GM12892 (cell line): ENCODE results near the gene SCUBE2.

Experiments
- POLR2A ChIP-seq: IDR thresholded peaks from 2 replicates; pipeline ENCODE4 v1.6.1; 2011; ENCODE audit warnings: low read depth, low read length, control low read depth
- POLR2AphosphoS5 ChIP-seq: IDR thresholded peaks from 2 replicates; pipeline ENCODE4 v1.6.1; 2011; ENCODE audit warnings: low read depth, low read length, control low read depth
- TAF1 ChIP-seq: IDR thresholded peaks from 2 replicates; pipeline ENCODE4 v1.6.1; 2011; ENCODE audit warnings: low read depth, mild to moderate bottlenecking, control low read depth, low read length, borderline replicate concordance

GRCh38 chr11:8973121-8973520 lies 118.3 kb downstream of the SCUBE2 start:
- TF ChIP-seq TAF1 (no peak), POLR2AphosphoS5 (no peak), POLR2A (no peak)
